Liver (tissue), 9 donors: ENCODE results near the gene DIPK1A. TPM values are rescaled to one million over a fixed set of nuclear protein-coding genes. Genes with fewer than 3 reads are reported as not detected.

ENCODE experiments used
- DNase-seq: peaks from one replicate; pipeline ENCODE4 v3.0.0-alpha.2; 2017; ENCODE audit warnings: low spot score
- H3K27ac ChIP-seq, 2 donors: one replicate each; pipeline ENCODE4 v1.7.0; 2013; ENCODE audit warnings: inconsistent platforms in 2 of 2, low read length in 2 of 2, control low read depth in 1 of 2, low read depth in 1 of 2, mild to moderate bottlenecking in 1 of 2
- H3K27me3 ChIP-seq, 4 donors: one replicate each; pipeline versions ENCODE4 v1.6.1 to v1.7.0; 2013; ENCODE audit warnings: low read length in 3 of 4, inconsistent platforms in 1 of 4, mild to moderate bottlenecking in 1 of 4, moderate library complexity in 1 of 4; ENCODE audit not compliant: control insufficient read depth in 4 of 4, insufficient read depth in 4 of 4
- H3K36me3 ChIP-seq, 4 donors: one replicate each; pipeline versions ENCODE4 v1.6.1 to v1.7.0; 2013; ENCODE audit warnings: low read length in 3 of 4, mild to moderate bottlenecking in 3 of 4, low read depth in 1 of 4, moderate library complexity in 1 of 4; ENCODE audit not compliant: control insufficient read depth in 4 of 4, insufficient read depth in 3 of 4
- H3K4me1 ChIP-seq, 4 donors: one replicate each; pipeline versions ENCODE4 v1.6.1 to v1.7.0; 2013; ENCODE audit warnings: low read length in 3 of 4, mild to moderate bottlenecking in 3 of 4, moderate library complexity in 1 of 4; ENCODE audit not compliant: control insufficient read depth in 4 of 4, insufficient read depth in 4 of 4
- H3K4me3 ChIP-seq, 3 donors: one replicate each; pipeline versions ENCODE4 v1.6.1 to v1.7.0; 2013; ENCODE audit warnings: low read length in 3 of 3, control low read depth in 1 of 3, low read depth in 1 of 3, mild to moderate bottlenecking in 1 of 3
- H3K9ac ChIP-seq, 2 donors: one replicate each; pipeline ENCODE4 v1.7.0; 2013; ENCODE audit warnings: low read length in 2 of 2, mild to moderate bottlenecking in 2 of 2, moderate library complexity in 2 of 2, control low read depth in 1 of 2, low read depth in 1 of 2
- H3K9me3 ChIP-seq, 4 donors: one replicate each; pipeline versions ENCODE4 v1.6.1 to v1.7.0; 2013; ENCODE audit warnings: low read length in 3 of 4; ENCODE audit not compliant: control insufficient read depth in 4 of 4
- EGR1 ChIP-seq, 2 donors: IDR thresholded peaks; 2 replicates each; pipeline ENCODE4 v1.6.1; 2016 to 2018; ENCODE audit warnings: antibody characterized with exemption in 2 of 2, low read depth in 2 of 2
- FOXA1 ChIP-seq: IDR thresholded peaks from 2 replicates; pipeline ENCODE4 v1.6.1; 2016; ENCODE audit warnings: antibody characterized with exemption
- FOXA2 ChIP-seq: IDR thresholded peaks from 2 replicates; pipeline ENCODE4 v1.6.1; 2016; ENCODE audit warnings: antibody characterized with exemption
- GABPA ChIP-seq, 2 donors: IDR thresholded peaks in 1 of 2; conservative IDR thresholded peaks in 1 of 2; 2 replicates each; pipeline ENCODE4 v1.6.1; 2016; ENCODE audit warnings: antibody characterized with exemption in 2 of 2, mild to moderate bottlenecking in 1 of 2, moderate library complexity in 1 of 2
- HNF4A ChIP-seq, 2 donors: conservative IDR thresholded peaks; 2 replicates each; pipeline ENCODE4 v1.6.1; 2016; ENCODE audit warnings: antibody characterized with exemption in 2 of 2, mild to moderate bottlenecking in 2 of 2
- HNF4G ChIP-seq: IDR thresholded peaks from 2 replicates; pipeline ENCODE4 v1.6.1; 2016; ENCODE audit warnings: antibody characterized with exemption
- JUND ChIP-seq, 2 donors: IDR thresholded peaks; 2 replicates each; pipeline ENCODE4 v1.6.1; 2016; ENCODE audit warnings: antibody characterized with exemption in 2 of 2
- NR2F2 ChIP-seq: IDR thresholded peaks from 2 replicates; pipeline ENCODE4 v1.6.1; 2016; ENCODE audit warnings: antibody characterized with exemption
- RAD21 ChIP-seq, 2 donors: IDR thresholded peaks; 2 replicates each; pipeline ENCODE4 v1.6.1; 2016; ENCODE audit warnings: antibody characterized with exemption in 2 of 2, mild to moderate bottlenecking in 2 of 2
- RXRA ChIP-seq, 2 donors: IDR thresholded peaks; 2 replicates each; pipeline ENCODE4 v1.6.1; 2017 to 2018; ENCODE audit warnings: antibody characterized with exemption in 2 of 2, mild to moderate bottlenecking in 1 of 2
- SP1 ChIP-seq: IDR thresholded peaks from 2 replicates; pipeline ENCODE4 v1.6.1; 2018; ENCODE audit warnings: antibody characterized with exemption, mild to moderate bottlenecking
- TAF1 ChIP-seq: conservative IDR thresholded peaks from 2 replicates; pipeline ENCODE4 v1.6.1; 2016; ENCODE audit warnings: antibody characterized with exemption, mild to moderate bottlenecking
- YY1 ChIP-seq: IDR thresholded peaks from 2 replicates; pipeline ENCODE4 v1.6.1; 2016; ENCODE audit warnings: antibody characterized with exemption, mild to moderate bottlenecking
- WGBS: extraction: QIAGEN DNeasy Blood & Tissue Kit; methylation state at CpG from one replicate; pipeline ENCODE4 v1.1.7; 2013; 5-methylcytosine and 5-hydroxymethylcytosine counted together
- polyA plus RNA-seq, 2 donors: library from polyadenylated mRNA; stranded (reverse) in 1 of 2; unstranded in 1 of 2; fragments of 200-250 nt in 1 of 2; fragments of >200 nt in 1 of 2; fragmentation: Nextera tagmentation in 1 of 2; extraction: Ambion mirVana in 1 of 2; gene quantifications; one replicate each; pipeline versions ENCODE4 v1.2.1 to v1.2.3, GENCODE V29; 2013 to 2015
- total RNA-seq, 2 donors: library from RNA; depleted of rRNA; stranded (reverse); fragments of >200 nt; gene quantifications; one replicate each; pipeline ENCODE4 v1.2.3, GENCODE V29; 2014
- TF ChIP-seq, protein P1 (sequence below): fragments of 150-350 bp; IDR thresholded peaks from 2 replicates; pipeline ENCODE4 v1.5.1; 2017; ENCODE audit warnings: improper control_type of control experiment, low read depth, low read length; ENCODE audit not compliant: missing input control
- TF ChIP-seq, protein P2 (sequence below): IDR thresholded peaks from 2 replicates; pipeline ENCODE4 v1.6.1; 2016; ENCODE audit warnings: antibody characterized with exemption
- TF ChIP-seq, protein P3 (sequence below): IDR thresholded peaks from 2 replicates; pipeline ENCODE4 v1.6.1; 2016; ENCODE audit warnings: antibody characterized with exemption, mild to moderate bottlenecking
- TF ChIP-seq, protein P4 (sequence below): IDR thresholded peaks from 2 replicates; pipeline ENCODE4 v1.6.1; 2016; ENCODE audit warnings: antibody characterized with exemption
- donor health status: healthy.
- donor health status: healthy.
- donor health status: healthy.
- donor health status: healthy.
- donor health status: healthy.

Gene DIPK1A
- total and polyA plus RNA-seq, 4 donors, result 7.9 to 11.6 (median 10.2) TPM

DNA sequence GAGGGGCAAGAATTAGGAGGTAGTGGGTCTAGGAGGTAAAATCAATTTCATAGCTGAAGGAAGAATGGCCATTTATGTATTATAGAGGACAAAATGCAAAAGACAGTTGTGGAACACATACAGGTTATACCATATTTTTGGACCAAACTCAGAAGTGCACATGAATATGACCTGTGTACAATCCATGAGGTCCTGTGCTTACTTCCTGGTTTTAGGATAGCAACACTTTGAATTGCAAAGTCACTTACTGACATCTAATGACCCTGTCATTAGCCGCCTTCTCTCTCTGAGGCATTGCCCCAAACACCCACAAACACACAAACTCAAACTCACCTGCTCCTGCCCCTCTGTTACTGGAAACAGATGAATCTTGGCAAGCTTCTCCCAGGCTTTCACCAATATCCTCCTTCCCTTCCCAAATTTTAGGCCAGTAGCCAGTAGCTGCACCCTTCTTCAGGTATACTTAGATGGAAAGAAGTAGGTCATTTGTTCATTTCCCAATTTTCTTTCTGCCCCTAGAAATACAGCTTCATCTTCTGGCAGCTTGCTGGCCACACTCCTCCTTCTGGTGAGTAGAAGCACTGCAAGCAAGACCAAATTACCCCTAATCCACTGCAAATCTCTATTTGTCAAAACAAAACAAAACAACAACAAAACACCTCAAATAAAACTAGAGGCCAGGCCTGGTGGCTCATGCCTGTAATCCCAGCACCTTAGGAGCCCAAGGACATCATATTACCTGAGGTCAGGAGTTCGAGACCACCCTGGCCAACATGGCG, 143.1 kb downstream of the DIPK1A start:
- no peak for DNase-seq
- Histone ChIP-seq H3K4me3 (no peak overlapping the region), H3K27ac (no peak overlapping the region), H3K9ac (no peak overlapping the region), H3K36me3 (no peaks in the 10 kb centered on the region), H3K4me1 (peaks cover 0 to 12% (median 3%) of the 10 kb centered on the region in 4 donors), H3K27me3 (no peaks in the 10 kb centered on the region), H3K9me3 (no peaks in the 10 kb centered on the region)
- 94% methylated on average over 3 of the region's 3 CpGs for WGBS
- peak; percentile 73 to 84 for TF ChIP-seq RAD21 (IDR thresholded peaks at IDR 0.05)
- TF ChIP-seq, protein P1, sequence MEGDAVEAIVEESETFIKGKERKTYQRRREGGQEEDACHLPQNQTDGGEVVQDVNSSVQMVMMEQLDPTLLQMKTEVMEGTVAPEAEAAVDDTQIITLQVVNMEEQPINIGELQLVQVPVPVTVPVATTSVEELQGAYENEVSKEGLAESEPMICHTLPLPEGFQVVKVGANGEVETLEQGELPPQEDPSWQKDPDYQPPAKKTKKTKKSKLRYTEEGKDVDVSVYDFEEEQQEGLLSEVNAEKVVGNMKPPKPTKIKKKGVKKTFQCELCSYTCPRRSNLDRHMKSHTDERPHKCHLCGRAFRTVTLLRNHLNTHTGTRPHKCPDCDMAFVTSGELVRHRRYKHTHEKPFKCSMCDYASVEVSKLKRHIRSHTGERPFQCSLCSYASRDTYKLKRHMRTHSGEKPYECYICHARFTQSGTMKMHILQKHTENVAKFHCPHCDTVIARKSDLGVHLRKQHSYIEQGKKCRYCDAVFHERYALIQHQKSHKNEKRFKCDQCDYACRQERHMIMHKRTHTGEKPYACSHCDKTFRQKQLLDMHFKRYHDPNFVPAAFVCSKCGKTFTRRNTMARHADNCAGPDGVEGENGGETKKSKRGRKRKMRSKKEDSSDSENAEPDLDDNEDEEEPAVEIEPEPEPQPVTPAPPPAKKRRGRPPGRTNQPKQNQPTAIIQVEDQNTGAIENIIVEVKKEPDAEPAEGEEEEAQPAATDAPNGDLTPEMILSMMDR, result peak; percentile 68
- TF ChIP-seq TAF1, result no peak

DNA sequence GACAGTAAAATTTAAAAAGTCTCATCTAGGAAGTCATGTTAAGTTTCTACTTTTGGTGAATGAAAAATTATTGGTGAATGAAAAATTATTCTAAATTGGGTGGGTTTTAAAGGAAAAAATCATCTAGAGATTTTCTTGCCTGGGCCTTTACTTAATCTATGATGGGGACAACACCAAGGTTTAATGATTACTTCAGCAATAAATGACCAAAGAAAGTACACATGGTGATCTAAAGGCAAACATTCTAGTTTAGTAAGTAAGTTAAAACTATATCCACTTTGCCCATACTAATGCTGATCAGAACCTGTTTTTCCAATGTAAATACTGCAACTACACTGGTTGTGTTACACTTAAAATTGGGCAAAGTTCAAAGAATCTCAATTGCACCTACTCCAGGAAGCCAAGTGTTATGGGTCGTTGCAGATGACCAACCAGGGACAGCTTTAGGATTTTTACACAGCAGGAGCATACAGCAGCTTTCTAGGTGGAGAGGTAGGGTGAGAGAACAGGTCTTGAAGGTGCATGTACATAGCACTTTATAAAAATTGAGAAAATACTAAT, 144.0 kb downstream of the DIPK1A start:
- WGBS, result 21% methylated on average over 1 of the region's 1 CpG
- no peak overlapping the region for H3K4me3 ChIP-seq
- no peaks in the 10 kb centered on the region for H3K27me3 ChIP-seq
- no peaks in the 10 kb centered on the region for H3K9me3 ChIP-seq
- H3K27ac ChIP-seq, result no peak overlapping the region
- H3K36me3 ChIP-seq, result no peaks in the 10 kb centered on the region
- DNase-seq, result no peak
- H3K4me1 ChIP-seq, result peaks cover 0 to 12% (median 3%) of the 10 kb centered on the region in 4 donors
- peak; percentile 56 for TF ChIP-seq FOXA2
- no peak for TF ChIP-seq JUND (IDR thresholded peaks at IDR 0.05)
- peak; percentile 70 for TF ChIP-seq SP1
- no peak for TF ChIP-seq RAD21 (IDR thresholded peaks at IDR 0.05)
- TF ChIP-seq HNF4A (conservative IDR thresholded peaks at IDR 0.05), result peak; percentile 38 to 49
- TF ChIP-seq YY1, result no peak
- H3K9ac ChIP-seq, result no peak overlapping the region

DNA sequence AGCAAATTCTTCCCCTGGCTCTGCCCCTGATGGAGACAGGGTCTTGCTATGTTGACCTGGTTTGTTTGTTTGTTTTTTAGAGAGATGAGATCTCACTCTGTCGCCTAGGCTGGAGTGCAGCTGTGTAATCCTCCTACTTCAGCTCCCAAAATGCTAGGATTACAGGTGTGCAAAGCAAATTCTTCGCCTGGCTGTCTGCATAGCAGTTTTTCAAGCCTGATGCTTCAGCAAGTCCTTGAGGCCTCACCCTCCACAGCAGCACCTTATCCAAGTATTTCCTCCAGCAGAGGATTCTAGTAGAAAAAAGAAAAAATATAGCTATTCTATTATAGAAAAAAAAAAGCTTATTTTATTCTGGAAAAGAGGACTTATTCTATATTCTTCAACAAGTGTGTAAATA, 144.5 kb downstream of the DIPK1A start:
- no peak overlapping the region for H3K9ac ChIP-seq
- no peak overlapping the region for H3K27ac ChIP-seq
- peaks cover 0 to 12% (median 3%) of the 10 kb centered on the region in 4 donors for H3K4me1 ChIP-seq
- no peak overlapping the region for H3K4me3 ChIP-seq
- H3K36me3 ChIP-seq, result no peaks in the 10 kb centered on the region
- H3K9me3 ChIP-seq, result no peaks in the 10 kb centered on the region
- TF ChIP-seq HNF4G (no peak), SP1 (no peak), GABPA (IDR thresholded peaks at IDR 0.05 in 1 of 2, conservative IDR thresholded peaks at IDR 0.05 in 1 of 2) (no peak), FOXA2 (no peak), RAD21 (IDR thresholded peaks at IDR 0.05) (no peak), RXRA (IDR thresholded peaks at IDR 0.05) (no peak), TAF1 (no peak), JUND (IDR thresholded peaks at IDR 0.05) (no peak), NR2F2 (no peak), FOXA1 (no peak), EGR1 (IDR thresholded peaks at IDR 0.05; ENCODE audit: low read depth in 2 of 2) (no peak)
- TF ChIP-seq, protein P2, sequence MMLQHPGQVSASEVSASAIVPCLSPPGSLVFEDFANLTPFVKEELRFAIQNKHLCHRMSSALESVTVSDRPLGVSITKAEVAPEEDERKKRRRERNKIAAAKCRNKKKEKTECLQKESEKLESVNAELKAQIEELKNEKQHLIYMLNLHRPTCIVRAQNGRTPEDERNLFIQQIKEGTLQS, result no peak
- TF ChIP-seq, protein P3, sequence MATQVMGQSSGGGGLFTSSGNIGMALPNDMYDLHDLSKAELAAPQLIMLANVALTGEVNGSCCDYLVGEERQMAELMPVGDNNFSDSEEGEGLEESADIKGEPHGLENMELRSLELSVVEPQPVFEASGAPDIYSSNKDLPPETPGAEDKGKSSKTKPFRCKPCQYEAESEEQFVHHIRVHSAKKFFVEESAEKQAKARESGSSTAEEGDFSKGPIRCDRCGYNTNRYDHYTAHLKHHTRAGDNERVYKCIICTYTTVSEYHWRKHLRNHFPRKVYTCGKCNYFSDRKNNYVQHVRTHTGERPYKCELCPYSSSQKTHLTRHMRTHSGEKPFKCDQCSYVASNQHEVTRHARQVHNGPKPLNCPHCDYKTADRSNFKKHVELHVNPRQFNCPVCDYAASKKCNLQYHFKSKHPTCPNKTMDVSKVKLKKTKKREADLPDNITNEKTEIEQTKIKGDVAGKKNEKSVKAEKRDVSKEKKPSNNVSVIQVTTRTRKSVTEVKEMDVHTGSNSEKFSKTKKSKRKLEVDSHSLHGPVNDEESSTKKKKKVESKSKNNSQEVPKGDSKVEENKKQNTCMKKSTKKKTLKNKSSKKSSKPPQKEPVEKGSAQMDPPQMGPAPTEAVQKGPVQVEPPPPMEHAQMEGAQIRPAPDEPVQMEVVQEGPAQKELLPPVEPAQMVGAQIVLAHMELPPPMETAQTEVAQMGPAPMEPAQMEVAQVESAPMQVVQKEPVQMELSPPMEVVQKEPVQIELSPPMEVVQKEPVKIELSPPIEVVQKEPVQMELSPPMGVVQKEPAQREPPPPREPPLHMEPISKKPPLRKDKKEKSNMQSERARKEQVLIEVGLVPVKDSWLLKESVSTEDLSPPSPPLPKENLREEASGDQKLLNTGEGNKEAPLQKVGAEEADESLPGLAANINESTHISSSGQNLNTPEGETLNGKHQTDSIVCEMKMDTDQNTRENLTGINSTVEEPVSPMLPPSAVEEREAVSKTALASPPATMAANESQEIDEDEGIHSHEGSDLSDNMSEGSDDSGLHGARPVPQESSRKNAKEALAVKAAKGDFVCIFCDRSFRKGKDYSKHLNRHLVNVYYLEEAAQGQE, result no peak
- TF ChIP-seq, protein P4, sequence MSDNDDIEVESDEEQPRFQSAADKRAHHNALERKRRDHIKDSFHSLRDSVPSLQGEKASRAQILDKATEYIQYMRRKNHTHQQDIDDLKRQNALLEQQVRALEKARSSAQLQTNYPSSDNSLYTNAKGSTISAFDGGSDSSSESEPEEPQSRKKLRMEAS, result no peak
- TF ChIP-seq, protein P1, result no peak
- DNase-seq, result no peak
- H3K27me3 ChIP-seq, result no peaks in the 10 kb centered on the region
- 77% methylated on average over 2 of the region's 2 CpGs for WGBS
